ENCODE data around the gene C19orf25. TPM values are rescaled to one million over a fixed set of nuclear protein-coding genes. Genes with fewer than 3 reads are reported as not detected.
"Not testable (repeated sequence)": the region's sequence is repeated elsewhere in the genome, so short reads cannot be mapped to it uniquely, and the experiment has no call there.

Gene C19orf25
- total and polyA plus RNA-seq, 10 of the 15 experiments (the other 5 are each of a cell fraction or from before 2014, with no cell fraction given) = 1.2 to 67.0 (median 25.6) TPM

GRCh38 chr19:1501200-1501595 lies 22.2 kb upstream of the C19orf25 start:
- no peaks in the 10 kb centered on the region for H3K9me3 ChIP-seq (replicated peaks; ENCODE audit: control insufficient read depth, insufficient read depth, low read length)
- H4K20me1 ChIP-seq (ENCODE audit: control insufficient read depth, insufficient read depth) = no peaks in the 10 kb centered on the region
- no peaks in the 10 kb centered on the region for H3K36me3 ChIP-seq (ENCODE audit: control insufficient read depth in 2 of 2, insufficient read depth in 2 of 2, low read length in 1 of 2)
- H3K27ac ChIP-seq (ENCODE audit: control insufficient read depth, insufficient read depth) = no peak overlapping the region
- no peak for TF ChIP-seq BRCA1 (IDR thresholded peaks at IDR 0.05; ENCODE audit: low read depth, low read length)
- no peak for TF ChIP-seq SMAD5 (IDR thresholded peaks at IDR 0.05; ENCODE audit: low read depth)
- no peak for TF ChIP-seq EGR1 (IDR thresholded peaks at IDR 0.05; ENCODE audit: borderline replicate concordance in 1 of 2, low read depth in 2 of 2, low read length in 2 of 2)
- TF ChIP-seq KDM1A (IDR thresholded peaks at IDR 0.05; ENCODE audit: borderline replicate concordance) = no peak
- TF ChIP-seq PML (IDR thresholded peaks at IDR 0.05; ENCODE audit: low read length) = no peak
- no peak for TF ChIP-seq BACH1 (IDR thresholded peaks at IDR 0.05; ENCODE audit: borderline replicate concordance)
- no peak for TF ChIP-seq SMC3 (IDR thresholded peaks at IDR 0.05; ENCODE audit: borderline replicate concordance, low read length)
- no peak for TF ChIP-seq POU2F2 (IDR thresholded peaks at IDR 0.05; ENCODE audit: borderline replicate concordance, low read depth, low read length)
- no peak for TF ChIP-seq BCLAF1 (IDR thresholded peaks at IDR 0.05)
- TF ChIP-seq HDAC6 (IDR thresholded peaks at IDR 0.05; ENCODE audit: unreplicated experiment) = no peak
- no peak for TF ChIP-seq NFIC (IDR thresholded peaks at IDR 0.05; ENCODE audit: low read depth, low read length)
- no peak for TF ChIP-seq ESRRA (IDR thresholded peaks at IDR 0.05; ENCODE audit: low read length)
- CTCF ChIA-PET = interaction anchor here (1.9 kb wide), 1 partner anchor 14 kb away, joined by 4 read pairs; no protein-coding TSS in a partner anchor
- RAD21 ChIA-PET (ENCODE audit: unreplicated experiment) = no interaction called here
- POLR2A ChIA-PET = no interaction called here
- WGBS (ENCODE audit: insufficient coverage, insufficient replicate concordance, low lambda C conversion rate, missing lambda C conversion rate) = 41% methylated on average over 9 of the region's 9 CpGs
- in situ Hi-C loops (cut with MboI) (no loop called here), intact Hi-C loops (cut with micrococcal nuclease; ENCODE audit: unreplicated experiment) (no loop called here)
- DNase-seq (ENCODE audit: low read depth, low spot score) = no peak
- BruUV-seq (replicated peaks) = no TSS peak
- FAIRE-seq = no peak
- no peak overlapping the region for H3K4me2 ChIP-seq (ENCODE audit: control insufficient read depth, insufficient read depth)
- no peaks in the 10 kb centered on the region for H3K79me2 ChIP-seq (ENCODE audit: control insufficient read depth, insufficient read depth, low read length)
- H3K4me1 ChIP-seq (ENCODE audit: control insufficient read depth, insufficient read depth, low read length) = no peaks in the 10 kb centered on the region
- no peak overlapping the region for H3K4me3 ChIP-seq
- ATAC-seq = no peak
- no peaks in the 10 kb centered on the region; a peak in 1 of 4 replicates for H3K27me3 ChIP-seq (replicated peaks in 1 of 2; ENCODE audit: control insufficient read depth in 2 of 2, insufficient read depth in 2 of 2, low read length in 1 of 2)
- SMC1A ChIA-PET (ENCODE audit: uncharacterized antibody, unreplicated experiment) = no interaction called here
- no peak overlapping the region for H2AFZ ChIP-seq (ENCODE audit: control insufficient read depth, low read depth, low read length)
- H3K9ac ChIP-seq (ENCODE audit: control insufficient read depth, insufficient read depth, low read length) = no peak overlapping the region

- RAD21 ChIA-PET (ENCODE audit: unreplicated experiment); H3K9ac ChIP-seq (ENCODE audit: control insufficient read depth, insufficient read depth, low read length); H3K4me3 ChIP-seq; H4K20me1 ChIP-seq (ENCODE audit: control insufficient read depth, insufficient read depth); H2AFZ ChIP-seq (ENCODE audit: control insufficient read depth, low read depth, low read length); H3K4me2 ChIP-seq (ENCODE audit: control insufficient read depth, insufficient read depth); ATAC-seq; CTCF ChIA-PET; H3K4me1 ChIP-seq (ENCODE audit: control insufficient read depth, insufficient read depth, low read length); POLR2A ChIA-PET; intact Hi-C loops (cut with micrococcal nuclease; ENCODE audit: unreplicated experiment); FAIRE-seq; DNase-seq (ENCODE audit: low read depth, low spot score); H3K27me3 ChIP-seq (replicated peaks in 1 of 2; ENCODE audit: control insufficient read depth in 2 of 2, insufficient read depth in 2 of 2, low read length in 1 of 2); SMC1A ChIA-PET (ENCODE audit: uncharacterized antibody, unreplicated experiment); in situ Hi-C loops (cut with MboI); H3K9me3 ChIP-seq (replicated peaks; ENCODE audit: control insufficient read depth, insufficient read depth, low read length); BruUV-seq (replicated peaks); H3K79me2 ChIP-seq (ENCODE audit: control insufficient read depth, insufficient read depth, low read length); H3K36me3 ChIP-seq (ENCODE audit: control insufficient read depth in 2 of 2, insufficient read depth in 2 of 2, low read length in 1 of 2); H3K27ac ChIP-seq (ENCODE audit: control insufficient read depth, insufficient read depth): not testable (repeated sequence)
- 87% methylated on average over 6 of the region's 34 CpGs for WGBS (ENCODE audit: insufficient coverage, insufficient replicate concordance, low lambda C conversion rate, missing lambda C conversion rate)
Observed at GRCh38 chr19:1499231-1499630, 20.2 kb upstream of the C19orf25 start.

Measured in GM12878 (cell line).